Endothelial cell (in vitro differentiated cells): Measurements from ENCODE around the gene VRK1. TPM values are rescaled to one million over a fixed set of nuclear protein-coding genes. Genes with fewer than 3 reads are reported as not detected.

Source experiments
- DNase-seq: peaks from one replicate; pipeline ENCODE4 v3.0.0; 2021; ENCODE audit warnings: low spot score
- H3K27ac Mint-ChIP-seq: one replicate; pipeline ENCODE4 v1.8.0; 2021; ENCODE audit warnings: mixed read lengths, inconsistent platforms; ENCODE audit not compliant: unreplicated experiment
- H3K27me3 Mint-ChIP-seq: one replicate; pipeline ENCODE4 v1.8.0; 2021; ENCODE audit warnings: mild to moderate bottlenecking, moderate library complexity, mixed read lengths, inconsistent platforms; ENCODE audit not compliant: unreplicated experiment
- H3K36me3 Mint-ChIP-seq: one replicate; pipeline ENCODE4 v1.8.0; 2021; ENCODE audit warnings: mild to moderate bottlenecking, low read depth, mixed read lengths, inconsistent platforms; ENCODE audit not compliant: unreplicated experiment
- H3K4me1 Mint-ChIP-seq: one replicate; pipeline ENCODE4 v1.8.0; 2021; ENCODE audit warnings: mild to moderate bottlenecking, mixed read lengths, inconsistent platforms; ENCODE audit not compliant: unreplicated experiment
- H3K4me3 Mint-ChIP-seq: one replicate; pipeline ENCODE4 v1.8.0; 2021; ENCODE audit warnings: mild to moderate bottlenecking, mixed read lengths, inconsistent platforms; ENCODE audit not compliant: unreplicated experiment
- H3K9me3 Mint-ChIP-seq: one replicate; pipeline ENCODE4 v1.8.0; 2021; ENCODE audit warnings: mixed read lengths, inconsistent platforms; ENCODE audit not compliant: unreplicated experiment
- CTCF ChIP-seq: fragments of 200-600 bp; sonication (generic); IDR thresholded peaks from one replicate; pipeline ENCODE4 v1.5.0; 2021; ENCODE audit warnings: antibody characterized with exemption; ENCODE audit not compliant: unreplicated experiment
- total RNA-seq: library from RNA; stranded (reverse); fragmentation: NEBNext Ultra II Directional; extraction: Animal tissue kit (Norgen Biotek cat#: 25700); gene quantifications from one replicate; pipeline ENCODE4 v1.2.1, GENCODE V29; 2021; ENCODE audit not compliant: unreplicated experiment

VRK1 gene
- total RNA-seq, 1 donor from 2014 or later = 32.0 TPM

- H3K4me1 Mint-ChIP-seq = peaks cover 23% of the 10 kb centered on the region
- no peak overlapping the region for H3K27ac Mint-ChIP-seq
- no peak for DNase-seq
- H3K36me3 Mint-ChIP-seq = no peaks in the 10 kb centered on the region
- no peaks in the 10 kb centered on the region for H3K9me3 Mint-ChIP-seq
- H3K4me3 Mint-ChIP-seq = peak overlapping the region; percentile 62
- TF ChIP-seq CTCF = no peak
- H3K27me3 Mint-ChIP-seq = peaks cover 3% of the 10 kb centered on the region
Observed at GRCh38 chr14:96795109-96795828, 1.9 kb upstream of the VRK1 start.

GRCh38 chr14:96797582-96798349 is 584 bp downstream of the VRK1 start:
- H3K4me1 Mint-ChIP-seq = peaks cover 22% of the 10 kb centered on the region
- DNase-seq = peak; percentile 64
- H3K4me3 Mint-ChIP-seq = peak overlapping the region; percentile 96
- H3K36me3 Mint-ChIP-seq = no peaks in the 10 kb centered on the region
- peak overlapping the region; percentile 90 for H3K27ac Mint-ChIP-seq
- H3K9me3 Mint-ChIP-seq = no peaks in the 10 kb centered on the region
- no peak for TF ChIP-seq CTCF
- peaks cover 3% of the 10 kb centered on the region for H3K27me3 Mint-ChIP-seq

- Mint-ChIP-seq H3K27me3 (peaks cover 3% of the 10 kb centered on the region), H3K36me3 (no peaks in the 10 kb centered on the region), H3K4me3 (peak overlapping the region; percentile 96), H3K27ac (peak overlapping the region; percentile 90), H3K9me3 (no peaks in the 10 kb centered on the region), H3K4me1 (peaks cover 20% of the 10 kb centered on the region)
- DNase-seq = no peak
- no peak for TF ChIP-seq CTCF
Observed at GRCh38 chr14:96798956-96799355, 1.8 kb downstream of the VRK1 start.

GRCh38 chr14:96799489-96800054 is 2.4 kb downstream of the VRK1 start:
- peak overlapping the region; percentile 5 for H3K4me3 Mint-ChIP-seq
- no peak overlapping the region for H3K27ac Mint-ChIP-seq
- no peak for TF ChIP-seq CTCF

GRCh38 chr14:96801931-96802330 is 4.7 kb downstream of the VRK1 start:
- Mint-ChIP-seq H3K27ac (no peak overlapping the region), H3K36me3 (no peaks in the 10 kb centered on the region), H3K4me1 (peaks cover 26% of the 10 kb centered on the region), H3K9me3 (no peaks in the 10 kb centered on the region), H3K4me3 (no peak overlapping the region), H3K27me3 (peaks cover under 1% of the 10 kb centered on the region)
- no peak for TF ChIP-seq CTCF
- DNase-seq = no peak

More at GRCh38 chr14:96799489-96800054, 2.4 kb downstream of the VRK1 start:
- no peak for DNase-seq
- no peaks in the 10 kb centered on the region for H3K36me3 Mint-ChIP-seq
- H3K4me1 Mint-ChIP-seq = peaks cover 26% of the 10 kb centered on the region
- no peaks in the 10 kb centered on the region for H3K9me3 Mint-ChIP-seq
- H3K27me3 Mint-ChIP-seq = peaks cover 3% of the 10 kb centered on the region
